ENCODE measurements around the gene HS6ST2. TPM values are rescaled to one million over a fixed set of nuclear protein-coding genes. Genes with fewer than 3 reads are reported as not detected.

The HS6ST2 gene
- total RNA-seq, 1 experiment from 2014 or later, result 24.6 TPM

- Histone ChIP-seq H3K9ac (ENCODE audit: low read length) (no peak overlapping the region), H3K4me1 (ENCODE audit: control insufficient read depth in 1 of 2, insufficient read depth in 2 of 2, low read length in 2 of 2) (no peaks in the 10 kb centered on the region), H3K27me3 (ENCODE audit: insufficient read depth, low read length) (0 out of 2 replicates have a peak, but pooled peaks cover 3% of the 10 kb centered on the region), H3K36me3 (ENCODE audit: control insufficient read depth in 1 of 2, insufficient read depth in 2 of 2, low read length in 2 of 2) (no peaks in the 10 kb centered on the region), H3K9me3 (ENCODE audit: control insufficient read depth in 1 of 2, insufficient read depth in 1 of 2, low read depth in 1 of 2, low read length in 2 of 2) (no peaks in the 10 kb centered on the region), H3K27ac (ENCODE audit: low read depth, low read length) (no peak overlapping the region), H3K4me2 (ENCODE audit: low read length) (no peak overlapping the region), H3K4me3 (replicated peaks in 1 of 2; ENCODE audit: low read depth in 1 of 2, low read length in 2 of 2) (no peak overlapping the region), H3K79me2 (ENCODE audit: insufficient read depth, low read length) (no peaks in the 10 kb centered on the region), H3K9me2 (ENCODE audit: insufficient read depth) (no peaks in the 10 kb centered on the region), H4K20me1 (ENCODE audit: insufficient read depth) (no peaks in the 10 kb centered on the region), H2AFZ (ENCODE audit: low read depth, low read length, poor library complexity, severe bottlenecking) (no peak overlapping the region)
- ChIA-PET CTCF (no interaction called here), POLR2A (no interaction called here), RAD21 (ENCODE audit: low non-redundant PET in 1 of 2, low total read pairs in 2 of 2, uncharacterized antibody in 2 of 2, unreplicated experiment in 2 of 2) (no interaction called here)
- BruUV-seq (replicated peaks), result no TSS peak
- ATAC-seq (no peak), DNase-seq (ENCODE audit: low read depth, low spot score) (no peak)
- intact Hi-C loops (cut with micrococcal nuclease), result no loop called here
- no peak for TF ChIP-seq MAX (IDR thresholded peaks at IDR 0.05)
- TF ChIP-seq CEBPB (IDR thresholded peaks at IDR 0.05; ENCODE audit: low read depth), result no peak
- no peak for TF ChIP-seq TCF7L2 (IDR thresholded peaks at IDR 0.05; ENCODE audit: borderline replicate concordance, extremely low read depth, insufficient read depth, insufficient read length)
- TF ChIP-seq ELF1 (IDR thresholded peaks at IDR 0.05; ENCODE audit: borderline replicate concordance, low read depth), result no peak
- no peak for TF ChIP-seq EZH2phosphoT487 (IDR thresholded peaks at IDR 0.05; ENCODE audit: borderline replicate concordance)
- no peak for TF ChIP-seq RAD21 (IDR thresholded peaks at IDR 0.05; ENCODE audit: low read depth)
- TF ChIP-seq POLR2A (IDR thresholded peaks at IDR 0.05; ENCODE audit: borderline replicate concordance, extremely low read depth, insufficient read depth, insufficient read length), result no peak
Observed at GRCh38 chrX:132576939-132577338, 381.5 kb downstream of the HS6ST2 start.

Other genes with a start within 250 kb of the HS6ST2 start
- not detected for gene USP26, start 138.5 kb upstream of the HS6ST2 start, total RNA-seq (2021; ENCODE audit: unreplicated experiment)

Measured in HCT116 (cell line).